ENCODE measurements around the gene DDX10.

GRCh38 chr11:108851781-108852180, 186.9 kb downstream of the DDX10 start:
- TF ChIP-seq CTCF (IDR thresholded peaks at IDR 0.05; ENCODE audit: low read depth, low read length) (no peak), POLR2A (IDR thresholded peaks at IDR 0.05; ENCODE audit: extremely low read depth, insufficient read length) (no peak), MAX (IDR thresholded peaks at IDR 0.05; ENCODE audit: low read depth, low read length) (no peak)

Data from NB4 (cell line).